GM18505 (cell line): ENCODE results near the gene MEI1.

ENCODE experiments used
- ATAC-seq: cut with Tn5 transposase; IDR thresholded peaks from one replicate; pipeline ENCODE4 v1.9.1; 2021; ENCODE audit not compliant: unreplicated experiment
- POLR2A ChIP-seq: IDR thresholded peaks from 4 replicates; pipeline ENCODE4 v1.6.1; 2011; ENCODE audit warnings: borderline replicate concordance; ENCODE audit not compliant: insufficient read depth, insufficient read length; ENCODE audit errors: extremely low read depth

MEI1 gene

DNA sequence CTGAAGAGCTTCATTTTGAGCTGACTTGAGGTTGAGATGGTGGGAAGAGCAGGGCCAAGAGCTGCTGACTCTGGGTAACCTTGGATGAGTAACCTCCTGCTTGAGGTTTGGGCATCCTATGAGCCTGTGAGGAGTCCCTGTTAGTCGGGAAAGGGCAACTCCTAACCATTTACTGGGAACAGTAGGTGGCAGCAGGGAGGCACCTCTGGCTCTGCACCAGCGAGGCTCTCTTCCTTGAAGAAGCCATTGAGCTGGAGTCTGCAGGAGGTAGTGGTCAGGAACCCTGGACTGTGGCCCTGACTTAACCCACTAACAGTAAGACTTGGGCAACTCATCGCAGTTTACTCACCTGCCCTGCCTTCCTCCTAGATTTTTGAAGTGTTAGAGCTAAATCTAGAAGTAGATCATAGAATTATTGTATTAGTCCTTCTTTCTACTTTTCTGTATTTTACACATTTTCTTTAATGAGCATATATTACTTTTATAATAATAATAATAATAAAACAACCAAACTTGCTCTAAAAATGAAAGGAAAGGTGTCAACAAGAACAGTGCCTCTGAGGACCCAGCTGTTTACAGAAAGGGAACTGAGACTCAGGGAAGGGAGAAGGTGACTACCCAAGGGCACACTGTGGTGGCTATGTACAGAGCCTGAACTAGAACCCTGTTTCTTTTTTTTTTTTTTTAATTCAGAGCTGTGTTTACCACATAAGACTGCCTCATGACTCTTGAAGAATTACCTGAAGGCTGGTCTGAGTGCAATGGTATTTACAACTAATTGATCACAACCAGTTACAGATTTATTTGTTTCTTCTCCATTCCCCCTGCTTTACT is 47.5 kb downstream of the MEI1 start:
- TF ChIP-seq POLR2A = no peak
- ATAC-seq = no peak

DNA sequence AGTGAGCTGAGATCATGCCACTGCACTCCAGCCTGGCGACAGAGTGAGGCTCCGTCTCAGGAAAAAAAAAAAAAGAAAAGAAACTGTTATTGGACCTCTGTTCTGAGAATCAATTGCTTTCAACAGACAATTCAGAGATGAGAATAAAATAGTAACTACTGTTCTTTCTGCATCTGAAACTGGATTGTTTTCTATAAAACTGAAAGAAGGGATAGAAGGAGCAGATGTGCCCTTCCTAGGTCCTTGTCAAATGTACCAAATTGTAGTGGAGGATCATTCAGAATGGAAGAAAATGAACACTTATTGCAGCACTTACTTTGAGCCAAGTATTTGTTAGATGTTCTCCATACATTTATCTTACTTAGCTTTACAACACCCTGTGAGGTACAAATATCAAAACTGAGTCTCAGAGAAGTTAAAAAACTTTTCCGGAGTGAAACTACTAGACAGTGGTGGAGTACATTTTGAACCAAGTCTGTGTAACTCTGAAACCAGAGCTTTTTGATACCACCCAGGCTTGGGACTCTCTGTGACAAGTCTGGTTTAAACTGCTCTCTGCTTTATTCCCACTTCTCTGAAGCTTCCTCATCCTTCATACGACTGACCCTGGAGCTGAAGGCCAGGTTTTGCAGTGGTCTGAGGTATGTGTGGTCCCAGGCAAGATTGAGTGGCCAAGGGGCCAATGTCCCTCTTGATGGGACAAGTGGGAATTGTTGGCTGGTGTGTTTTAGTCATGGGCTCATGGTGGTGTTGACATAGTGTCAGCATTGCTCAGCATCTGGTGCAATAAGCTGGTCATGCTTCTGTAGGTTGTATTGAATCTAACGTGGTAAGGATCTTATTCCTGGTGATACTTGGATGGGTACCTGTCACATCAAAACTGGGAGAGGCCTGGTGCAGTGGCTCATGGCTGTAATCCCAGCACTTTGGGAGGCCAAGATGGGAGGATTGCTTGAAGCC is 53.0 kb downstream of the MEI1 start:
- no peak for TF ChIP-seq POLR2A
- peak; percentile 59 for ATAC-seq

DNA sequence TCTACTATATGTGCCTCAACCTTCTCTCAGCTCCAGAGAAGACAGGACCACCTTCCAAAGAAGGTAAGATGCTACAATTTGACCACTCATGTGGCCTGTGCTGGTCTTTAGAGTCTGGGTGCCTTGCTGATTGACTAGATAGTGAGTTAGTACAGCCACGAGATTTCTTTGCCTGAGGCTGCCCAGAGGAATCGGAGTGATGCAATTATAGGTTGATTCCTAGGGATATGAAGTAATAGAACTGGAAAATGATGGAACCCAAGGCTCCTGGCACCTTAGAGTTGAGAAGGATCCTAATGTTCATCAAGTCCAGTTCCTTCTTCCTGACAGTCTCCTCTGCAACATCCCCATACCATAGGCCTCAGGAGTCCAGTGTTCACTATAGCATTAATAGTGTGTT is 54.7 kb downstream of the MEI1 start:
- no peak for TF ChIP-seq POLR2A
- no peak for ATAC-seq

GRCh38 chr22:41757502-41757901 is 58.2 kb downstream of the MEI1 start:
- ATAC-seq = no peak
- TF ChIP-seq POLR2A = no peak

- no peak for ATAC-seq
- TF ChIP-seq POLR2A = no peak
Measured at GRCh38 chr22:41758231-41758630, 58.9 kb downstream of the MEI1 start.

DNA sequence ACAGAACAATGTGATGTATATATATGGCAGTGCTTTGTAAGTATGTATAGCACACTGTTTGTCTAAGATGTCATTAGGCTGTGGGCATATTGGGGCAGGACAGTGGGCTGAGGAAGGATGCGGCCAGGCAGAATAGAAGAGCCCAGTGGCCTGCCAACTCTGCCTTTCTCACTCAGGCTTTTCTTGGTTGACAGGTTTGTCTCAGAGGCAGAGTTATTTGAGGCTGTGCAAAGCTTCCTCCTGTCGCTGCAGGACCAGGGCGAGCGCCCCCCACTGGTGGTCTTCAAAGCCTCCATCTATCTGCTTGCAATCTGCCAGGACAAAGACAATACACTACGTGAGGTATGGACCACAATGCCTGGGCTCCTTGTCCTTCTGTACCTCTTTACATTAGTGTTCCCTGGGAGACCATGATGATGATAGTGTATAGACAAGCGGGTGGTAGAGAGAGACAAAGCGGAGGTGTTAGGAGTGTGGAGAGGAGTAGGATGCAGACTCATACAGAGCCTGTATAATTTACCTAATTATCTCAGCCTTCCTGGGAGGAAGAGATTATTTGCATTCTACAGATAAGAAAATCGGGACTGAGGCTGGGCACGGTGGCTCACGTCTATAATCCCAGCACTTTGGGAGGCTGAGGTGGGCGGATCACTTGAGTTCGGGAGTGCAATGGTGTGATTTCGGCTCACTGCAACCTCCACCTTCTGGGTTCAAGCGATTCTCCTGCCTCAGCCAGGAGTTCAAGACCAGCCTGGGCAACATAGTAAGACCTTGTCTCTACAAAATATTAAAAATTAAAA is 63.9 kb downstream of the MEI1 start:
- ATAC-seq = no peak
- no peak for TF ChIP-seq POLR2A

DNA sequence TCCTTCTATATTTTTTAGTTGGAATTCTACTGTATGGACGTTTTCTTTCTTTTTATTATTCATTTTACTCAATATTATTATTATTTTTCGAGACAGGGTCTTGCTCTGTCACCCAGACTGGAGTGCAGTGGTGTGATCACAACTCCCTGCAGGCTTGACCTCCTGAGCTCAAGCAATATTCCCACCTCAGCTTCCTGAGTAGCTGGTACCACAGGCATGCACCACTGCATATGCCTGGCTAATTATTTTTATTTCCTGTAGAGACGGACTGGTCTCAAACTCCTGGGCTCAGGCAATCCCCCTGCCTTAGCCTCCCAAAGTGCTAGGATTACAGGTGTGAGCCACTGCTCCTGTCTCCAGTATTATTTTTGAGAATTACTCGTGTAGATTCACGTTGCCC is 67.2 kb downstream of the MEI1 start:
- TF ChIP-seq POLR2A = no peak
- ATAC-seq = no peak

- TF ChIP-seq POLR2A = no peak
Measured at GRCh38 chr22:41768430-41768829, 69.1 kb downstream of the MEI1 start.

DNA sequence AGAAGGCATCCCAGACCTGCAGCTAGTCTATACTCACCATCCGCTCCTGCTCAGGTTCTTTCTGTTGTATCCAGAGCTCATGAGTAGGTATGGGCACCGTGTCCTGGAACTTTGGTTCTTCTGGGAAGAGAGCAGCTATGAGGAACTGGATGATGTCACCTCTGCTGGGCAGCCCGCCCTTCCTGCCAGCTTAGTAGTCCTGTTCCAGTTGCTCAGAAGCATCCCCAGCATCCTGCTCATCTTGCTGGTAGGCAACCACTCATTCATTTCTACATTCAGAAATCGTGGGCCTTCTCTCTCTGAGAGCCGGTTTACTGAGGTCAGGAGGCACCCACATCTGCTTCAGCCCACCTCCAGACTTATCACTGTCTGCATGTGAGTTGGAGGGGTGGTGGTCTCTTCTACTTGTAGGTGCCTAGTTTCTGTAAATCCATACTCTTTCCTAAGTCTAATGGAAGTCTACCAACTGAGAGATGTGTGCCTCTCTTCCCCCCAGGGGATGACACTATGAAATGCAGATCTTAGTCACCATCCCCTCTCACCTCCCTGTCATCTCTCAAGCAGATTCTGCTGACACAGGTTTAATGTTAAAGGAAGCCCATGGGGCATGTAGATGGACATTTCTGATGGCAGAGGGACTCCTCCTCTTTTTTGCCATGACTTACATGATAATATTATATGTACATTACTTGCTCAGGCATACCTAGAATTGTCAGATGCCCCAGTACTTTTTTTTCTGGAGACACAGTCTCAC is 71.6 kb downstream of the MEI1 start:
- ATAC-seq = no peak
- TF ChIP-seq POLR2A = no peak

More at GRCh38 chr22:41768430-41768829, 69.1 kb downstream of the MEI1 start:
- ATAC-seq = no peak

GRCh38 chr22:41772198-41772597 is 72.9 kb downstream of the MEI1 start:
- no peak for TF ChIP-seq POLR2A
- ATAC-seq = no peak

GRCh38 chr22:41772645-41773044 is 73.3 kb downstream of the MEI1 start:
- ATAC-seq = no peak
- TF ChIP-seq POLR2A = no peak

DNA sequence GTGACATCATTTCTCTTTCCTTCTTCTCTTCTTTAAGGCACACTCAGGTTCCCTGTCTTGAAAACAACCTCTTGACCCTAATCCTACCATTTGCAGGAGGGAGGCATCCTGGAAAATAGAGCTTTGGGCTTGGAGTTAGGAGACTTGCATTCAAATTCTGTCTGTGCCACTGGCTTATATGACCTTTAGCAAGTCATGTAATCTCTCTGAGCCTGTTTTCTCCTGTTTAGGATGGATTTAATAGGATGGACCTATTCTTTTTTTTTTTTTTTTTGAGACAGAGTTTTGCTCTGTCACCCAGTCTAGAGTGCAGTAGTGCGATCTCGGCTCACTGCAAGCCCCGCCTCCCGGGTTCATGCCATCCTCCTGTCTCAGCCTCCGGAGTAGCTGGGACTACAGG is 76.0 kb downstream of the MEI1 start:
- no peak for TF ChIP-seq POLR2A
- no peak for ATAC-seq

DNA sequence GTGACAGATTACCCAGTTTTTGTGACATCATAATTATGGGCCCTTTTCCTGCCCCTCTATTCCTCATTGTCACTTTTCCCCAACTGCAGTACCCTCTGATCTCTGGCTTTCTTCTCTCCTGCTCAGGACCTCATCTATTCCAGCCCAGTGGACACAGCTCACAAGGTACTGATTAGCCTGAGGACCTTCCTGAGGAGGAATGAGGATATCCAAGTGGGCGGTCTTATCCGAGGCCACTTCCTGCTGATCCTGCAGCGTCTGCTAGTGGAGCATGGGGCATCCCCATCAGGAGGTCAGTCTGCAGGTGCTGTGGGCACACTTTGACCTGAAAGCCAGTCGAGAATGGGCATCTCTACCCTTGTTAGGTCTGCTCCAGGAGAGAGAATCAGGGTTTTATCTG is 76.7 kb downstream of the MEI1 start:
- TF ChIP-seq POLR2A = no peak
- ATAC-seq = no peak

GRCh38 chr22:41776381-41776780 is 77.1 kb downstream of the MEI1 start:
- no peak for ATAC-seq
- TF ChIP-seq POLR2A = no peak
